HepG2 (cell line): ENCODE measurements around the gene CCDC97. TPM values are rescaled to one million over a fixed set of nuclear protein-coding genes. Genes with fewer than 3 reads are reported as not detected.

Experiments
- ATAC-seq: fragments of 200-7000 bp; cut with Tn5 transposase; 3 replicates; pipeline ENCODE4 v1.9.1; 2020; ENCODE audit warnings: mild to moderate bottlenecking, moderate library complexity
- BruUV-seq: library from RNA; stranded (reverse); fragments of 400-500 nt; replicated peaks from 2 replicates; lab custom pipeline; 2021; lab: Mats Ljungman, UMichigan
- CTCF ChIA-PET: fragments of 300-600 bp; formaldehyde crosslinking; extraction: SDS; loops from one replicate; lab custom pipeline; 2021; ENCODE audit warnings: low total read pairs, inconsistent platforms, low intra/inter-chr PET ratio; lab: Yijun Ruan, JAX
- POLR2A ChIA-PET: fragments of 350-600 bp; sonication (Branson Sonifier 250); formaldehyde crosslinking; loops from one replicate; lab custom pipeline; 2020; ENCODE audit warnings: antibody characterized with exemption, inconsistent platforms; lab: Yijun Ruan, JAX
- DNase-seq: peaks from one replicate; pipeline ENCODE4 v3.0.0-alpha.2; 2015; ENCODE audit warnings: low spot score
- FAIRE-seq: peaks from 3 replicates; lab custom pipeline; 2011; peaks lifted over from hg19 to GRCh38; lab: Jason Lieb, UNC
- H2AFZ ChIP-seq: one replicate; pipeline ENCODE4 v1.6.1; 2011; ENCODE audit warnings: low read length, inconsistent platforms
- H3K27ac ChIP-seq: fragments of 300-600 bp; 3 replicates; pipeline ENCODE4 v1.8.0; 2011; ENCODE audit warnings: mixed run types, mild to moderate bottlenecking, mixed read lengths, low read length, inconsistent platforms; ENCODE audit not compliant: insufficient read depth; ENCODE audit errors: extremely low read length
- H3K27me3 ChIP-seq, 2 experiments: fragments of 200-600 bp in 1 of 2; 2 replicates in 1 of 2; 3 replicates in 1 of 2; pipeline versions ENCODE4 v1.6.0 to v1.8.0; 2011; ENCODE audit warnings: low read length in 2 of 2, mild to moderate bottlenecking in 2 of 2, moderate library complexity in 2 of 2, inconsistent platforms in 1 of 2; ENCODE audit not compliant: insufficient read depth in 2 of 2, control insufficient read depth in 1 of 2
- H3K36me3 ChIP-seq, 2 experiments: fragments of 200-600 bp in 1 of 2; replicated peaks in 1 of 2; 2 replicates in 1 of 2; 3 replicates in 1 of 2; pipeline versions ENCODE4 v1.5.1 to v1.8.0; 2011; ENCODE audit warnings: low read length in 2 of 2, inconsistent platforms in 1 of 2; ENCODE audit not compliant: insufficient read depth in 2 of 2, control insufficient read depth in 1 of 2
- H3K4me1 ChIP-seq: 2 replicates; pipeline ENCODE4 v1.5.1; 2012; ENCODE audit warnings: low read length, inconsistent platforms; ENCODE audit not compliant: insufficient read depth
- H3K4me2 ChIP-seq: 2 replicates; pipeline ENCODE4 v1.6.0; 2011; ENCODE audit warnings: low read depth, low read length, inconsistent platforms
- H3K4me3 ChIP-seq, 3 experiments: fragments of 200-600 bp in 1 of 3; sonication (generic), shearing (Covaris generic) in 1 of 3; replicated peaks in 1 of 3; 2 replicates each; pipeline ENCODE4 v1.5.1; 2011 to 2016; ENCODE audit warnings: low read length in 3 of 3, inconsistent platforms in 2 of 3, low read depth in 2 of 3, mild to moderate bottlenecking in 2 of 3, control low read depth in 1 of 3, mixed read lengths in 1 of 3; ENCODE audit not compliant: insufficient read depth in 1 of 3
- H3K79me2 ChIP-seq: one replicate; pipeline ENCODE4 v1.6.1; 2011; ENCODE audit warnings: low read length, inconsistent platforms; ENCODE audit not compliant: insufficient read depth
- H3K9ac ChIP-seq: 2 replicates; pipeline ENCODE4 v1.6.0; 2011; ENCODE audit warnings: mild to moderate bottlenecking, low read depth, low read length, inconsistent platforms; ENCODE audit not compliant: insufficient read depth
- H3K9me3 ChIP-seq: 2 replicates; pipeline ENCODE4 v1.5.1; 2012; ENCODE audit warnings: mild to moderate bottlenecking, low read length
- H4K20me1 ChIP-seq: 2 replicates; pipeline ENCODE4 v1.6.0; 2011; ENCODE audit warnings: inconsistent platforms, mild to moderate bottlenecking, low read length, moderate library complexity; ENCODE audit not compliant: insufficient read depth
- BCLAF1 ChIP-seq: fragments of 450-650 bp; IDR thresholded peaks from 2 replicates; pipeline ENCODE4 v1.6.1; 2017; ENCODE audit warnings: mild to moderate bottlenecking
- BRF2 ChIP-seq: sonication (generic); formaldehyde crosslinking; IDR thresholded peaks from 2 replicates; pipeline ENCODE4 v1.8.1; 2022; ENCODE audit warnings: mild to moderate bottlenecking, missing genetic modification reagents
- HBP1 ChIP-seq: IDR thresholded peaks from 2 replicates; pipeline ENCODE4 v1.6.1; 2016; ENCODE audit warnings: low read depth, control low read depth
- ZNF121 ChIP-seq: sonication (generic); formaldehyde crosslinking; IDR thresholded peaks from 2 replicates; pipeline ENCODE4 v1.5.0; 2020; ENCODE audit warnings: mild to moderate bottlenecking, missing genetic modification reagents
- ZNF619 ChIP-seq: sonication (generic); formaldehyde crosslinking; IDR thresholded peaks from 2 replicates; pipeline ENCODE4 v1.4.0; 2020; ENCODE audit warnings: mild to moderate bottlenecking, missing genetic modification reagents
- WGBS: methylation state at CpG from one replicate; pipeline ENCODE4 v1.1.6; 2017; ENCODE audit warnings: low lambda C conversion rate; 5-methylcytosine and 5-hydroxymethylcytosine counted together
- in situ Hi-C: cut with HindIII; loops from 2 replicates; pipeline ENCODE4 v1.10.0; 2017; ENCODE audit warnings: low pct_unique_long_range_greater_than_20kb; ENCODE audit not compliant: extremely low pct_ligation_motif_present
- intact Hi-C: fragments of 100-400 bp; cut with micrococcal nuclease; formaldehyde crosslinking; loops from one replicate; pipeline ENCODE4 v1.10.0; 2022; ENCODE audit not compliant: unreplicated experiment
- polyA plus RNA-seq, 8 experiments: library from polyadenylated mRNA; depleted of rRNA in 3 of 8; stranded (reverse) in 7 of 8; unstranded in 1 of 8; fragments of >200 nt; fragmentation: Illumina TruSeq in 4 of 8; extraction: Trizol in 4 of 8; gene quantifications; 2 replicates each; pipeline versions ENCODE4 v1.2.1 to v1.2.3, GENCODE V29; 2011 to 2016; ENCODE audit warnings: low read depth in 4 of 8, missing spikeins in 1 of 8, mixed read lengths in 1 of 8; ENCODE audit not compliant: insufficient read depth in 1 of 8
- total RNA-seq, 5 experiments: library from RNA; depleted of rRNA; stranded (reverse); fragments of >200 nt; fragmentation: Illumina TruSeq; extraction: Trizol; gene quantifications; 2 replicates each; pipeline ENCODE4 v1.2.3, GENCODE V29; 2016; ENCODE audit warnings: low read depth in 1 of 5

The CCDC97 gene
- total and polyA plus RNA-seq, 2 of the 13 experiments (the other 11 are each of a cell fraction or from before 2014, with no cell fraction given), result 6.2 to 7.3 TPM

DNA sequence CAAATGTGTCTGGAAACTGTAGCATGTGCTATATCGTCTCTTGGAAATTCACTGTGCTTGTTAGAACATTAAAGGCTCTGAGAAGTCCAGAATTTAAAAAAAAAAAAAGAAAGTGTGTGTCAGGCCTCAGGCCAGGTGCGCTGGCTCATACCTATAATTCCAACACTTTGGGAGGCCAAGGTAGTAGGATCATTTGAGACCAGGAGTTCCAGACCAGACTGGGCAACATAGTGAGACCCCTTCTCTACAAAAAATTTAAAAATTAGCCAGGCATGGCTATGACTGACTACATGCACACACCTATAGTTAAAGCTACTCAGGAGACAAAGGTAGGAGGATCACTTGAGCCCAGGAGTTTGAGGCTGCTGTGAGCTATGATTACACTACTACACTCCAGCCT, 40.9 kb upstream of the CCDC97 start:
- CTCF ChIA-PET, result no interaction called here
- in situ Hi-C loops, result loop anchor here (5.0 kb wide), 1 partner anchor 38 kb away; no protein-coding TSS in a partner anchor
- BruUV-seq, result no TSS peak

GRCh38 chr19:41269571-41269970, 40.4 kb upstream of the CCDC97 start:
- intact Hi-C loops, result no loop called here

More for the DNA sequence above, 40.9 kb upstream of the CCDC97 start:
- FAIRE-seq (no peak), ATAC-seq (no peak), DNase-seq (no peak)
- POLR2A ChIA-PET, result interaction anchor here (1.0 kb wide), 1 partner anchor 43 kb away, joined by 3 read pairs; no protein-coding TSS in a partner anchor
- Histone ChIP-seq H3K9me3 (no peaks in the 10 kb centered on the region), H2AFZ (no peak overlapping the region), H3K9ac (no peak overlapping the region), H4K20me1 (no peaks in the 10 kb centered on the region), H3K4me2 (no peak overlapping the region), H3K27ac (no peak overlapping the region), H3K4me1 (peaks cover 19% of the 10 kb centered on the region), H3K79me2 (peaks cover 44% of the 10 kb centered on the region), H3K4me3 (no peak overlapping the region), H3K27me3 (no peaks in the 10 kb centered on the region; a peak in 1 of 5 replicates), H3K36me3 (peaks cover 36 to 65% of the 10 kb centered on the region in 2 experiments)
- 0 out of 2 replicates have a peak, but pooled peaks have one; percentile 37 for TF ChIP-seq ZNF121 (CRISPR knock-in tag)
- TF ChIP-seq ZNF619 (CRISPR knock-in tag), result no peak
- intact Hi-C loops, result no loop called here
- 100% methylated on average over 2 of the region's 2 CpGs for WGBS

More at GRCh38 chr19:41269571-41269970, 40.4 kb upstream of the CCDC97 start:
- no peaks in the 10 kb centered on the region for H4K20me1 ChIP-seq
- peaks cover 19% of the 10 kb centered on the region for H3K4me1 ChIP-seq
- H3K27ac ChIP-seq, result no peak overlapping the region
- ATAC-seq, result no peak
- in situ Hi-C loops, result loop anchor here (5.0 kb wide), 1 partner anchor 38 kb away; no protein-coding TSS in a partner anchor
- BruUV-seq, result no TSS peak
- no peak for FAIRE-seq
- no peak overlapping the region for H2AFZ ChIP-seq
- H3K79me2 ChIP-seq, result peaks cover 42% of the 10 kb centered on the region
- TF ChIP-seq BRF2 (CRISPR knock-in tag), result no peak
- TF ChIP-seq HBP1 (CRISPR knock-in tag), result no peak
- no peak for TF ChIP-seq BCLAF1
- H3K36me3 ChIP-seq, result peaks cover 36 to 70% of the 10 kb centered on the region in 2 experiments
- H3K4me3 ChIP-seq, result no peak overlapping the region
- no peak for DNase-seq
- no peaks in the 10 kb centered on the region for H3K9me3 ChIP-seq
- 91% methylated on average over 5 of the region's 5 CpGs for WGBS
- CTCF ChIA-PET, result no interaction called here
- H3K27me3 ChIP-seq, result no peaks in the 10 kb centered on the region; a peak in 1 of 5 replicates
- POLR2A ChIA-PET, result interaction anchor here (1.0 kb wide), 1 partner anchor 44 kb away, joined by 3 read pairs; no protein-coding TSS in a partner anchor
- H3K4me2 ChIP-seq, result no peak overlapping the region
- no peak overlapping the region for H3K9ac ChIP-seq
